HG03039 (cell line): ENCODE results near the gene KLHDC8A.
A peak's percentile ranks its signal among the peaks of the same experiment; 100 is the strongest.
"Not testable (repeated sequence)": the region's sequence is repeated elsewhere in the genome, so short reads cannot be mapped to it uniquely, and the experiment has no call there.

Source experiments
- ATAC-seq: cut with Tn5 transposase; IDR thresholded peaks from one replicate; pipeline ENCODE4 v1.9.1; 2021; ENCODE audit warnings: mild to moderate bottlenecking, moderate library complexity; ENCODE audit not compliant: unreplicated experiment

Gene KLHDC8A

DNA sequence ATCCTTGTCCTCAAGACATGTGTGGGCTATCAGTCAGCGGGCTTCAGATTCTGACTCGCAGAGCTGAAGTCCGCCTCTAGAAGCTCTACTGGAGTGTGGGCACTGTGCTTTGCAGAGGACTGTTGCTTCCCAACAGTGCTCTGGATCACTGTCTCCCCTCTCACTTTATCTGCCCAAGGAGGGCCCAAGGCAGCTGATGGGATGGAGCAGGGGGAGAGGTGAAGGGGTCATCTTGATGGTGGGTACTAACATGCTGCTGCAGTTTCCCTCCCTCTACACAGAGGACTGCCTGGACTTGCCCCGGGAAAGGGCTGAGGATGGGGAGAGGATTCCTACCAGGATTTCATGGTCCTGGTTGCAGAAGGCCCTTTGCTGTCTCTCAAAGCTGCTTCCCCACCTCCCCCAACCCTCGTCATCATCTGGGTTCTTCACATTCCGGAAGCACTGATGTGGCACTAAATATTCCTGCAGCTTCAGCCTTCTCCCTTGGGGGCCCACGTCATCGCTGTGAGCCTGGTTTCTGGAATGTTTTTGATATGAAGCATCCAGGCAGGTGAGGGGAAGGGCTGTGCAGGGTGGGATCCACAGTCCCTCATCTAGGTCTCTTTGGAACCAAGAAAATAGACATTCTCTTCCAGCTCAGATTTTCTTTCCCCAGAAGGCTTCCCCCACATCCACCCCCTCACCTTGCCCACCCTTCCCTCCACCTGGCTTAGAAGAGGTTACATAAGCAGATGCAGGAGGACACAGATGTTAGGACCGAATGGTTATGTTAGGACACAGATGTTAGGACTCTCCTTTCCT lies 58.3 kb downstream of the KLHDC8A start:
- no peak for ATAC-seq

GRCh38 chr1:205297546-205298177 lies 59.1 kb downstream of the KLHDC8A start:
- ATAC-seq: not testable (repeated sequence)

DNA sequence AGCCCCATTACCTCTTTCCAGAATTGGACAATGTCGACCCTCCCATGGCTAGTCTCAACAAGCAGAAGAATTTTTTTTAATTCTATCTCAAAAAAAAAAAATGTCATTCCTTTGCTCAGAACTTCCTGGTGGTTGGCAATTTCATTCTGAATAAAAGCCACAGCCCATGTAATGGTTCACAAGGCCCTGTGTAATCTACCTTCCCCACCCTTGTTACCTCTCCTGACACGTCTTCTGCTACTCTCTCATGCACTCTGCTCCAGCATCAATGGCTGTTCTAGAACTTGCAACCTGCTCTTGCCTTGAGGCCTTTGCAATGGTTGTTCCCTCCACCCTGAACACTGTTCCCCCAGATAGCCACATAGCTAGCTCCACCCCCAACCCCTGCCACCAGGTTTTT lies 60.6 kb downstream of the KLHDC8A start:
- ATAC-seq: no peak

DNA sequence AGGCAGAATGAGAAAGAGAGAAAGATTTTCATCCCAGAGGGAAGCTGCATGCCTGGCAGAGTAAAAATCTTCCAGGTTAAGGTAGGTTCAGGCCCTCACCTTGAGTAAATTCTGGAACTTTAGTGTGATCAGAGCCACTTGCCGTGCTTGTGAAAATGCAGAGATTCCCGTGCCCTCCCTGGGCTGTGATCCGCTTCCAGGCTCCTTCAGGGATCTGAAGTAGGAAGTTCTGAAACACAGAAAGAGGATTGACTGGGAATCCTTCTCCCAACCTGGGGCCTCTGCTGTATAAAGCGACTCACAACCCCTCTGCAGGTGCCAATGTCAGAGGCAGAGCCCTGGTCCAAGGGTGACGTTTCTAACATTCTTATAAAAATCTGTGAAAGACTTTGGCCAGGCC lies 61.8 kb downstream of the KLHDC8A start:
- ATAC-seq: no peak

- no peak for ATAC-seq
These were observed 62.4 kb downstream of the KLHDC8A start for GRCh38 chr1:205294175-205294917.

DNA sequence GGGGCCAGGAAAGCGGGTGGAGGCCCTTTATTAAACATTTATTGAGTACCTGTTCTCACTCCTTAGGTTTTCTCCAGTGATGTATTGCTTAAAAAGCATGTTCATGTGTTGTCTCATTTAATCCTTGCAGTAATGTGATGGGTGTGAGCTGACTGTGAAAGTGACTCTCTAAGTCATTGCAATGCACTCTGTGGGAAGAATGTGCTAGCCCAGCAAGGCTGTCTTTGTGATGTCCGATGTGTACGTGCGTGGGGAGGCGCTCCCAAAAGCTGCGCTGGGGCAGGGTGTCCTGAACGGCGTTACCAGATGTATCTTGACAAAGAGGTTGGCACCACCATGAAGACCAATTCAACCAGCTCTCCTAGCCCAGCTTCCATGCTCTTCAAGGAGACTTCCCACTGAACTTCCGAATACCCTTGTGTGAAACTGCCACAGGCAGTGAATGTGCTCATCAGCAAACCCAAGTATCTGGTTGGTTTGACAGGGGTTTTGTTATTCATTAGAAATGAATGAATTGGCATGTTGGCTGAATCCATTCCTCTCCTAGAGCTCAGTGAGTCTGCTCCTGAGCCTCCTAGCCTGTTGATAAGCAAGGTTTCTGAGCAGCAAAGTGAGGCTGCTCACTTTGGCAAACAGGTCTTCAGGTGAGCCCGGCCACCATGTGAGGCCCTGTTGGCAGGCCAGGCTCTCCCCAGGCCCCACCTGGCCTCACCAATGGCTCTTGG lies 63.2 kb downstream of the KLHDC8A start:
- ATAC-seq: no peak

DNA sequence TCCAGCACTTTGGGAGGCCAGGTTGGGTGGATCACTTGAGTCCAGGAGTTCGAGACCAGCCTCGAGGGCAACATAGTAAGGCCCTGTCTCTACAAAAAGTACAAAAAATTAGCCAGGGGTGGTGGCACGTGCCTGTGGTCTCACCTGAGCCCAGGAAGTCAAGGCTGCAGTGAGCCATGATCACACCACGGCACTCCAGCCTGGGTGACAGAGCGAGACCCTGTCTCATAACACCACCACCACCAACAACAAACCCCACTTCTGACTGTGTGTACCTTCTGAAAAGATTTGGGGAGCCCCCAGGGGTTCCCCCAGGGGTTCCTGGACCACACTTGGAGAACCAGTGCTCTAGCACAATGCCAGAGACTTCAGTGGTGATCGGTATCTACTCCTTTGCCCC lies 65.1 kb downstream of the KLHDC8A start:
- ATAC-seq: no peak

GRCh38 chr1:205287767-205288559 lies 68.8 kb downstream of the KLHDC8A start:
- peak; percentile 69 for ATAC-seq

DNA sequence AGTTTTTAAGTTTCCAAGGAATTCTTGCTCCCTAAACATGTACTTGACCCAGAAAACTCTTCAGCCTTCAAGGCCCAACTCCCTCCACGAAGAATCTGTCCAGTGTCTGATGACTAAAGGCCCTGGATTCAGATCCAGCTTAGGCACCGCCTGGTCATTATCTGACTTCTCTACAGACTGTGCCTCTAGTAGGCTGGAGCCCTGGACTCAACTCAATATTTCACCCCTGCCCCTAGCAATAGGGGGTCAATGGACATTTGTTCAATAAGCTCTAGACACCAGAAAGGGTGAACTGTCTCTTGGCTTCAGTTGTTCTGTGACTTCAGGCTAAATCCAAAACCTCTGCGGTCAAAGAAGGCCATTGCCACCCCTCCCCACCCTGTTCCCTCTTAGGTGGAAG lies 69.6 kb downstream of the KLHDC8A start:
- ATAC-seq: no peak

DNA sequence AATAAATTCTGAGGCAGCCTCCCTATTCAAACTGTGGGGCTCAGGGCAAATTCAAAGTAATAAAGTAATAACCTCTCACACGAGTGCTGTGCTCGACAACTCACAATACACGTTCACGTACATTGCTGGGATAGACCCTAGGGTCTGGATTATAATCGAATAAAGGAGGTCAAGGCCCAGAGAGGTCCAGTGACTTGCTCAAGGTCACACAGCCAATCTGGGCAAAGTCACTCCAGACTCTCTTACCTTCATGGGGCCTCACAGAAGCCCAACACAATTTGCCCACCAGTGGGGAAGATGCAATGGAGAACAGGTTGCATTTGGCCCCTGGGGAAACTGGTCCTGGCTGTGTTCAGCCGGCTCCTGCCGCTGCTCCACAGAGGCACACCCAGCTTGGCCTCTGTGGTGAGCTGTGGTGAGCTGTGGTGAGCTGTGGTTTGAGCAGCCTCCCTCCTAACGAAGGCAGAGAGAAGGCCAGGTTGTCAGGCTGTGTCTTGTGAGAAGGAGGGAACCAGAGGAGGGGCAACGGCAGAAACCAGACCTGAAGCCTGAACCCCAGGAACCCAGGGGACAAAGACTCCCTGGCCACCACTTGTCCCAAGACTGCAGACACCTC lies 70.3 kb downstream of the KLHDC8A start:
- ATAC-seq: no peak
